ENCODE results near the gene WDR53. TPM values are rescaled to one million over a fixed set of nuclear protein-coding genes. Genes with fewer than 3 reads are reported as not detected.

The WDR53 gene
- total and polyA plus RNA-seq, 9 of the 15 experiments (the other 6 are each of a cell fraction or from before 2014, with no cell fraction given) = 13.0 to 34.5 (median 20.9) TPM

DNA sequence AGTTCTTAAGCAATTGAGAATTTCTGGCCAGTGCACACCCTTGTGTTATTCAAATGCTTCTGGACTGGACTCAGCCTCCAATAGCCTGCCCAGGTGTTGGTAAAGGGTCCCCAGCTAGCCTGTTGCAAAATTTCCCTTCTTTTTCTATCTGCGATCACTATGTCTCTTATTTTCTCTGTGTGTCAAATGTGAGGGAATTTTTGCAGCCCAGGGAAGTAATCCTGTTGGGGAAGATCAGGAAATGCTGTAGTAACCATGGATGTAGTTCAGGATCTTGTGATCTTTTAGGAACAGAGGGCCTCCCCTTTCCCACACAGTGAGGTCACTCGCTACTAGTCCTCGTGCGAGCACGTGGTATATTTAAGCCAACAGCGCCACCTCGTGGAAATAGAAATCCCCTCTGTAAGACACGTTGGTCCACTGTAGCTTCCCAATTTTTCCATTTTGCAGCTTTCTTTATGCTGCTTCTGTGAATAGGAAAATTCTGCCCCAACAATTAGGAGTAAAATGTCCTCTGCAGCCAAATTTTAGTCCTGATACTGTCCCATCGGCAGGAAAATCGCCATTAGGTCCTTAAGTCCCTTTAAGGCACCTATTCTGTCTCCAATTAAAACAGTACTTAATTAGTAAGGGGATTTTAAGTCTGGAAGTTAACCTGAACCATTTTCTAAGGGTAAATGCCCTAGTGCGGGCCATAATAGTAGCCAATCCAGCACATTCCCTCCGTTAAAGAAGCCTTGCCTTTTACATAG is 49.2 kb downstream of the WDR53 start:
- Histone ChIP-seq H3K4me2 (ENCODE audit: insufficient read depth, low read length) (peak overlapping the region; percentile 21; the same call in 1 of the 2 replicates), H3K9ac (ENCODE audit: insufficient read depth in 1 of 2, low read depth in 2 of 2, low read length in 2 of 2) (peak overlapping the region in 1 of 2 experiments; percentile 43; a peak in 2 of 4 replicates), H3K9me3 (replicated peaks; ENCODE audit: control insufficient read depth, insufficient read depth, low read depth, low read length) (no peaks in the 10 kb centered on the region), H3K36me3 (ENCODE audit: control insufficient read depth, insufficient read depth, low read length) (no peaks in the 10 kb centered on the region), H3K9me1 (ENCODE audit: control insufficient read depth, insufficient read depth, low read length) (no peaks in the 10 kb centered on the region), H3K27ac (ENCODE audit: extremely low read depth, low read depth, low read length) (peak overlapping the region; percentile 61; the same call in 2 of the 3 replicates), H3K4me3 (no peak overlapping the region), H3K79me2 (ENCODE audit: control insufficient read depth, insufficient read depth, low read length) (no peaks in the 10 kb centered on the region), H2AFZ (ENCODE audit: low read depth, low read length) (peak overlapping the region; percentile 96), H4K20me1 (replicated peaks; ENCODE audit: control insufficient read depth, insufficient read depth, low read length) (no peaks in the 10 kb centered on the region), H3K27me3 (ENCODE audit: control insufficient read depth in 2 of 2, insufficient read depth in 2 of 2, low read length in 2 of 2) (no peaks in the 10 kb centered on the region), H3K4me1 (replicated peaks in 1 of 2; ENCODE audit: control insufficient read depth in 2 of 2, insufficient read depth in 2 of 2, low read length in 2 of 2) (peaks cover 12 to 48% of the 10 kb centered on the region in 2 experiments)
- in situ Hi-C loops (cut with MboI) = loop anchor here (5.0 to 25.0 kb wide), 3 partner anchors 497 to 807 kb away; partner anchors contain the start of gene MUC20
- FAIRE-seq (peak; percentile 90), DNase-seq (ENCODE audit: extremely low read depth in 1 of 4, low spot score in 3 of 4) (peak; percentile 77 to 95 (median 80)), ATAC-seq (peak; percentile 89)
- CTCF ChIA-PET (ENCODE audit: low intra/inter-chr PET ratio) = interaction anchor here (0.6 to 2.2 kb wide), 8 partner anchors 28 to 494 kb away, joined by 3 to 23 read pairs (median 4); no protein-coding TSS in a partner anchor
- POLR2A ChIA-PET = interaction anchor here (0.6 to 1.5 kb wide), 6 partner anchors 31 to 610 kb away, joined by 3 to 5 read pairs (median 3); no protein-coding TSS in a partner anchor
- WGBS (ENCODE audit: insufficient coverage, low coverage, missing lambda C conversion rate) = 5% methylated on average over 12 of the region's 12 CpGs
- BruUV-seq (replicated peaks) = no TSS peak
- intact Hi-C loops (cut with micrococcal nuclease) = loop anchor here (1.0 to 10.0 kb wide), 8 partner anchors 18 to 434 kb away; partner anchors contain the start of genes TFRC and TM4SF19
- TF ChIP-seq MYC (IDR thresholded peaks at IDR 0.05; ENCODE audit: low read depth, low read length) = peak; percentile 99
- TF ChIP-seq MYC (CRISPR knock-in tag; IDR thresholded peaks at IDR 0.05; ENCODE audit: borderline replicate concordance, low read depth) = peak; percentile 89; the same call in 1 of the 2 replicates
- peak; percentile 34; the same call in 1 of the 2 replicates for TF ChIP-seq CXXC5 (CRISPR knock-in tag; IDR thresholded peaks at IDR 0.05)
- TF ChIP-seq NCOA6 (IDR thresholded peaks at IDR 0.05) = no peak
- peak; percentile 89 for TF ChIP-seq JUND (IDR thresholded peaks at IDR 0.05; ENCODE audit: borderline replicate concordance, low read depth, low read length)
- peak; percentile 92; the same call in 2 of the 3 replicates for TF ChIP-seq JUND (tag; IDR thresholded peaks at IDR 0.05; ENCODE audit: borderline replicate concordance, low read depth, low read length)
- no peak for TF ChIP-seq POLR2B (IDR thresholded peaks at IDR 0.05; ENCODE audit: low read depth, partially characterized antibody)
- peak; percentile 89 for TF ChIP-seq DEAF1 (CRISPR knock-in tag; IDR thresholded peaks at IDR 0.05)
- peak; percentile 11; the same call in 1 of the 2 replicates for TF ChIP-seq KLF6 (CRISPR knock-in tag; IDR thresholded peaks at IDR 0.05; ENCODE audit: borderline replicate concordance)
- TF ChIP-seq, protein P1, sequence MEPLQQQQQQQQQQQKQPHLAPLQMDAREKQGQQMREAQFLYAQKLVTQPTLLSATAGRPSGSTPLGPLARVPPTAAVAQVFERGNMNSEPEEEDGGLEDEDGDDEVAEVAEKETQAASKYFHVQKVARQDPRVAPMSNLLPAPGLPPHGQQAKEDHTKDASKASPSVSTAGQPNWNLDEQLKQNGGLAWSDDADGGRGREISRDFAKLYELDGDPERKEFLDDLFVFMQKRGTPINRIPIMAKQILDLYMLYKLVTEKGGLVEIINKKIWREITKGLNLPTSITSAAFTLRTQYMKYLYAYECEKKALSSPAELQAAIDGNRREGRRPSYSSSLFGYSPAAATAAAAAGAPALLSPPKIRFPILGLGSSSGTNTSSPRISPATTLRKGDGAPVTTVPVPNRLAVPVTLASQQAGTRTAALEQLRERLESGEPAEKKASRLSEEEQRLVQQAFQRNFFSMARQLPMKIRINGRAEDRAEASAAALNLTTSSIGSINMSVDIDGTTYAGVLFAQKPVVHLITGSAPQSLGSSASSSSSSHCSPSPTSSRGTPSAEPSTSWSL (CRISPR knock-in tag; IDR thresholded peaks at IDR 0.05; ENCODE audit: borderline replicate concordance) = no peak
- TF ChIP-seq L3MBTL2 (IDR thresholded peaks at IDR 0.05) = peak; percentile 89
- no peak for TF ChIP-seq FOS (IDR thresholded peaks at IDR 0.05; ENCODE audit: extremely low read depth, insufficient read length)
